IPS-15b (cell line): ENCODE data around the gene WDR86.
A peak's percentile ranks its signal among the peaks of the same experiment; 100 is the strongest.

ENCODE experiments used
- H3K27me3 ChIP-seq: one replicate; pipeline ENCODE4 v1.6.1; 2013; ENCODE audit warnings: low read length; ENCODE audit not compliant: control insufficient read depth, insufficient read depth
- H3K36me3 ChIP-seq: one replicate; pipeline ENCODE4 v1.6.1; 2013; ENCODE audit warnings: low read length; ENCODE audit not compliant: control insufficient read depth, insufficient read depth
- H3K4me1 ChIP-seq: one replicate; pipeline ENCODE4 v1.6.1; 2013; ENCODE audit warnings: mild to moderate bottlenecking, low read length; ENCODE audit not compliant: control insufficient read depth, insufficient read depth
- H3K4me3 ChIP-seq: one replicate; pipeline ENCODE4 v1.5.1; 2013; ENCODE audit warnings: low read depth, low read length
- H3K9ac ChIP-seq: one replicate; pipeline ENCODE4 v1.6.1; 2013; ENCODE audit warnings: low read depth, mild to moderate bottlenecking, low read length
- H3K9me3 ChIP-seq: one replicate; pipeline ENCODE4 v1.6.1; 2013; ENCODE audit warnings: mild to moderate bottlenecking, low read length; ENCODE audit not compliant: control insufficient read depth, insufficient read depth

The WDR86 gene, protein sequence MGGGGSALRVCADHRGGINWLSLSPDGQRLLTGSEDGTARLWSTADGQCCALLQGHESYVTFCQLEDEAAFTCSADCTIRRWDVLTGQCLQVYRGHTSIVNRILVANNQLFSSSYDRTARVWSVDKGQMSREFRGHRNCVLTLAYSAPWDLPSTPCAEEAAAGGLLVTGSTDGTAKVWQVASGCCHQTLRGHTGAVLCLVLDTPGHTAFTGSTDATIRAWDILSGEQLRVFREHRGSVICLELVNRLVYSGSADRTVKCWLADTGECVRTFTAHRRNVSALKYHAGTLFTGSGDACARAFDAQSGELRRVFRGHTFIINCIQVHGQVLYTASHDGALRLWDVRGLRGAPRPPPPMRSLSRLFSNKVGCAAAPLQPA

DNA sequence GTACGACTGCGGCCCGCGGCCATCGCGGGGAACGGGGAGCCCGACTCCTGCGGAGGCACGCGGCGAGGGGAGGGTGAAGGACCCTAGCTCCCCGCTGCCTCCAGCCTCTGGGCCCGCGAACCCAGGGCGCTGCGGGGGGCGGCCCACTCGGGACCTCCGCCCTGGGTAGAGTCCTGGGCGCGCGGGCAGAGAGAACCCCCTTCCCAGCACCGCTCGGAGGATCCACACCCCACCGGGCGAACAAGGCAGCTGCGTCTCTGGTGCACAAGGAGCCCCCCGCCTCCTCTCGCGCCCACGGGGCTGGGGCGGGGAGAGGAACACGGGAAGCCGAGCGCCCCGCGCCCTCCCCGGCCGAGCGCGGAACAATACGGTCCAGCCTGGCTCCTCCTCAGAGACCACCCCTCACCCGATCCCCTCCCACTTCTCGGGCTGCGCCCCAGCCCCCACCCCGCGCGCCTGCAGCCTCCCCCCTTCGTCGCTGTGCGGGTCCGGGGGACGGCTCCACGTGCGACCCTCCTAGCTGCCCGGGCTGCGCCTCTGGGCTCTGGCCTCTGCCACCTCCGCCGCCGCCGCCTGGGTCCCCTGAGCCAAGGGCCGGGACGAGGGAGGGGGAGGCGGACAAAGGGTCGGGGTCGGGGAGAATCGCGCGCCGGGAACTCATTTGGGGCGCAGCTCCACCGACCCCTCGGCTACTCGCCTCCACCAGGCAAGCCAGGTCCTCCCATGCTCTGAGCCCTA, at the start of gene WDR86:
TSS of gene WDR86 (minus strand) at position 372 of the 738 bp plus-strand sequence. CDS start 449 bp downstream, outside the sequence.
- Histone ChIP-seq H3K4me3 (peak within 1 kb of the TSS; percentile 80), H3K27me3 (peaks cover 45% of the 10 kb centered on the region), H3K36me3 (no peaks in the 10 kb centered on the region), H3K4me1 (peaks cover 7% of the 10 kb centered on the region), H3K9ac (peak within 1 kb of the TSS; percentile 47), H3K9me3 (no peaks in the 10 kb centered on the region)

DNA sequence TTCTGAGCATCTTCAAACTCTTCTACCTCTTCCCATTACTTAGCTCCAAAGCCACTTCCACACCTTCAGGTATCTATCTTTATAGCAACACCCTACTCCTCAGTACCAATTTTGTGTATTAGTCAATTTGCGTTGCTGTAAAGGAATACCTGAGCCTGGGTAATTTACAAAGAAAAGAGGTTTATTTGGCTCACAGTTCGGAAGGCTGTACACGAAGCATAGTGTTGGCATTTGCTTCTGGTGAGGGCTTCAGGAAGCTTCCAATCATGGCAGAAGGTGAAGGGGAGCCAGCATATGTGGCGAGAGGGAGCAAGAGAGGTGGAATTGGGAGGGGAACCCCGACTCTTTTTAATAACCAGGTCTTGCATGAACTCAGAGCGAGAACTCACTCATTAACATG, 47.7 kb upstream of the WDR86 start:
- H3K4me3 ChIP-seq = no peak overlapping the region
- no peak overlapping the region for H3K9ac ChIP-seq
- no peaks in the 10 kb centered on the region for H3K27me3 ChIP-seq
- H3K36me3 ChIP-seq = no peaks in the 10 kb centered on the region
- H3K9me3 ChIP-seq = no peaks in the 10 kb centered on the region
- H3K4me1 ChIP-seq = peaks cover 11% of the 10 kb centered on the region

DNA sequence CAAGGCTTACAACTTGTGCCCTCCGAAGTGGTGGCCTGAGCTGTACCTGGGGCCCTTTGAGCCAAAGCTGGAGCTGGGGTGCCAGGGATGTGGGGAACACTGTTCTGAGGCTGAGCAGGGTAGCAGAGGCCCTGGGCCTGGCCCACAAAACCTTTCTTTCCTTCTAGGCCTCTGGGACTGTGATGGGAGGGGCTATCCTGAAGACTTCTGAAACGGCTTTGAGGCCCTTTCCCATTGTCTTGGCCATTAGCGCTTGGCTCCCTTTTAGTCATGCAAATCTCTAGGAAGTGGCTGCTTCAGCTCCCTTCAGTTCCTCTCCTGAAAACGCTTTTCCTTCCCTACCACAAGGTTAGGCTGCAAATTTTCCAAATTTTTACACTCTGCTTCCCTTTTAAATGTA, 46.9 kb upstream of the WDR86 start:
- no peaks in the 10 kb centered on the region for H3K36me3 ChIP-seq
- H3K9ac ChIP-seq = no peak overlapping the region
- H3K4me3 ChIP-seq = no peak overlapping the region
- H3K27me3 ChIP-seq = no peaks in the 10 kb centered on the region
- peaks cover 11% of the 10 kb centered on the region for H3K4me1 ChIP-seq
- no peaks in the 10 kb centered on the region for H3K9me3 ChIP-seq

DNA sequence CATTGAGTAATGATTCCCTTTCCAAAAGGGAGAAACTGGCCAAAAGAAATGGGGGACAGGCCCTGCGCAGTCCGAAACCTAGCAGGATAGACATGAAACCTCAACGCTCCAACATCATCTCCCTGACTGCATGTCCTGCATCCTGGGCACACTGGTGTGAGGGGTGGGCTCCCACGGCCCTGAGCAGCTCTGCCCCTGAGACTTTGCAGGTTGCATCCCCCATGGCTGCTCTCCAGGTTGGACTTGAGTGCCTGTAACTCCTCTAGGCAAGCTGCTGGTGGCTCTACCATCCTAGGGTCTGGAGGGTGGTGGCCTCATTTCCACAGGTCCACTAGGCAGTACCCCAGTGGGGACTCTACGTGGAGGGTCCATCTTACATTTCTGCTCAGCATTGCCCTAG, 46.4 kb upstream of the WDR86 start:
- H3K27me3 ChIP-seq = no peaks in the 10 kb centered on the region
- no peak overlapping the region for H3K9ac ChIP-seq
- H3K36me3 ChIP-seq = no peaks in the 10 kb centered on the region
- H3K9me3 ChIP-seq = no peaks in the 10 kb centered on the region
- H3K4me1 ChIP-seq = peaks cover 11% of the 10 kb centered on the region
- H3K4me3 ChIP-seq = no peak overlapping the region

DNA sequence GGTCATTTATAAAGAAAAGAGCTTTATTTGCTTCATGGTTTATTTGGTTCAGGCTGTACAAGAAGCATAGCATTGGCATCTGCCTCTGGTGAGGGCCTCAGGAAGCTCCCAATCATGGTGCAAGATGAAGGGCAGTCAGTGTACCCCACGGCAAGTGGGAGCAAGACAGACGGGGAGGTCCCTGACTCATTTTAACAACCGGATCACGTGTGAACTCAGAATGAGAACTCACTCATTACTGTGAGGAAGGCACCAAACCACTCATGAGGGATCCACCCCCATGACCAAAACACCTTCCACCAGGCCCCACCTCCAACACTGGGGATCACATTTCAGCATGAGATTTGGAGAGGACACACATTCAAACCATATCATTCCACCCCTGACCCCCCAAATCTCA, 45.9 kb upstream of the WDR86 start:
- H3K9me3 ChIP-seq = no peaks in the 10 kb centered on the region
- H3K4me1 ChIP-seq = peaks cover 11% of the 10 kb centered on the region
- H3K27me3 ChIP-seq = no peaks in the 10 kb centered on the region
- no peak overlapping the region for H3K4me3 ChIP-seq
- H3K9ac ChIP-seq = no peak overlapping the region
- H3K36me3 ChIP-seq = no peaks in the 10 kb centered on the region

DNA sequence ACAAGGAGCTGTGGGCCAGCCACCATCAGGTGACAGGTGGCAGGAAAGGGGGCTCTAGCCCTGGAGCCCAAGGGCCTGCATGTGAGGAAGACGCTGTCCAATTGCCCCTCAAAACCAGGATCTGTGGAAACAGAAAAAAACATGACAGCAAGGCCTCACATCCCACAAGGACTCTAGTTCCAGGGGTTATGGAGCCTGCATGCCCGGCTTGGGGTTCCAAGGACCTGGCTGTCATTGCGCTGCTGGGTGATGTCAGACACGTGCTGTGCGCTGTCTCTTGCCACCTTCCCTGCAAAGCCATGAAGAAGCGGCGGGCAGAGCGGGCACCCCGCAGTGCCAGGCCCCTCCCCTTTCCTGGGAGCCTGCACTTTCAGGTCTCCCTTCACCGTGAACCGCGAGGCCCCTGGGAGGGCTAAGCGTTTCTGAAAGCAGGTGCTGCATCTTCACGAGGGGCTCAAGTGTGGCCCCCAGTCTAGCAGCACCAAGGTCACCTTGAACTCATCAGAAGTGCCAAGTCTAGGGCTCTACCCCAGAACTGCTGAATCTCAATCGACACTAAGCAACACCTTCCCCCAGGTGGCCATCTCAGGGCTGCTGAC, 45.2 kb upstream of the WDR86 start:
- Histone ChIP-seq H3K27me3 (no peaks in the 10 kb centered on the region), H3K9ac (no peak overlapping the region)

DNA sequence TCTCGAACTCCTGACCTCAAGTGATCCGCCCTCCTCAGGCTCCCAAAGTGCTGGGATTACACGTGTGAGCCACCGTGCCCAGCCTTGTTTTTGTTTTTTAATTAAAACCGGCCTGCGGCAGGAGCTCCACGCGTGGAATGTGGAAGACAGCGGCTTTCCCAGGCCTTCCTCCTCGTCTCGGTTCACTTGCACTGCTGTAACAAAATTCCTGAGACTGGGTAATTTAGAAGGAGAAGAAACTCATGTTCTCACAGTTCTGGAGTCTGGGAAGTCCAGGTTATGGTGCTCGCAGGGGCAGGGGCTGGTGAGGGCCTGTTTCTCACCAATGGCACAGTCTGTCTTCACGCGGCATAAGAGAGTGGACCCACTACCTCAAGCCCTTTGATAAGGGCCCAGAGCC, 44.5 kb upstream of the WDR86 start:
- H3K4me1 ChIP-seq = peaks cover 5% of the 10 kb centered on the region
- H3K27me3 ChIP-seq = no peaks in the 10 kb centered on the region
- H3K4me3 ChIP-seq = no peak overlapping the region
- no peaks in the 10 kb centered on the region for H3K9me3 ChIP-seq
- H3K36me3 ChIP-seq = no peaks in the 10 kb centered on the region
- no peak overlapping the region for H3K9ac ChIP-seq

More for the DNA sequence above, 45.2 kb upstream of the WDR86 start:
- Histone ChIP-seq H3K36me3 (no peaks in the 10 kb centered on the region), H3K4me1 (peaks cover 11% of the 10 kb centered on the region), H3K9me3 (no peaks in the 10 kb centered on the region), H3K4me3 (no peak overlapping the region)

DNA sequence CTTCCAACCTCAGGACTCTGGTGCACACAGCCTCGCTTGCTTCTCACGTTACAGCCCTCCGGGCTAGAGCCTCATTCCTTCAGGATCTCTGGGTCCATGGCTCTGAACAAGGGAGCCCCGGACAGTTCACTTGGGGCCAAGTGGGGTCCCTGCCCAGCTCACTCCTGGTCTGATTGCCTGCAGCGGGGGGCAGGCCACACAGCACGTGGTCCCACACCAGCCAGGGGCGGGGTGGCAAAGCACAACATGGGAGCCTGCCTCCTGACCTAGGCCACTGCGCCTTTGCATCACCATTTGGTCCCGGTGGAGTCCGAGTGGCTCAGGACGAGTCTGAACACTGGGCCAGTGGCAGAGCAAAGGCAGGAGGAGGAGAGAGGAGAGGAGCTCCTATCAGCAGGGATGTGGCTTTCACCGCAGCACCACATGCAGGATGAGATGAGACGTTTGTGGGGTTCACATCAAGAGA, 43.5 kb upstream of the WDR86 start:
- Histone ChIP-seq H3K36me3 (no peaks in the 10 kb centered on the region), H3K9ac (no peak overlapping the region), H3K27me3 (no peaks in the 10 kb centered on the region), H3K9me3 (no peaks in the 10 kb centered on the region), H3K4me1 (peaks cover 3% of the 10 kb centered on the region), H3K4me3 (no peak overlapping the region)

DNA sequence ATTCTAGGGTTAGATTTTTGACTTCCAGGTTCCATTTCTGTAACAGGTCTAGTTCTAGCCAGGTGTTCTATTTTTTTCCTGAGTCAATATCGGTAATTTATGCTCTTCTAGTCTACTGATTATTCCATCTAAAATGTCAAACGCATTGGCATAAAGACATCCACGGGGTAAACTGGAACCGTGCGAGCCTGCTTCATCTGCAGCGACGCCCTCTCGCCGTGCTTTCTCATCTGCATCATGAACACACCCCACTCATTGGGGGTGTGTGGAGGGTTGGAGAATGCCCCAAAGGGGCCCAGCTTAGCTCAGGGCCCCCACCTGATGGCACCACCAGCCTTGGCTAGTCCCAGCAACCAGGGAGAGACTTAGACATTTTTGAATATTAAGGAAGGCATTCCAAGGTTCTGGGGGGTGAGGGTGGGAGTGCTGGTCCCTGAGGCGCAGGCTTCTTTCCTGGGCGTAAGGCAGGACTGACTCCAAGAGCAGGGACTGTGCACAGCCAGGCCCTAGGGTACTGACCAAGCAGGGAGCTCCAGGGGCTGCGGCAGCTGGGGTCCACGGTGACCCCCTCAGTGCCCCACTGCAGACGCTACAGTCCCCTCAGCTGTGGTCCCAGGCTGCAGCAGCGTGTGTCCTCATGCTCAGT, 43.0 kb upstream of the WDR86 start:
- no peak overlapping the region for H3K4me3 ChIP-seq
- H3K9me3 ChIP-seq = no peaks in the 10 kb centered on the region

DNA sequence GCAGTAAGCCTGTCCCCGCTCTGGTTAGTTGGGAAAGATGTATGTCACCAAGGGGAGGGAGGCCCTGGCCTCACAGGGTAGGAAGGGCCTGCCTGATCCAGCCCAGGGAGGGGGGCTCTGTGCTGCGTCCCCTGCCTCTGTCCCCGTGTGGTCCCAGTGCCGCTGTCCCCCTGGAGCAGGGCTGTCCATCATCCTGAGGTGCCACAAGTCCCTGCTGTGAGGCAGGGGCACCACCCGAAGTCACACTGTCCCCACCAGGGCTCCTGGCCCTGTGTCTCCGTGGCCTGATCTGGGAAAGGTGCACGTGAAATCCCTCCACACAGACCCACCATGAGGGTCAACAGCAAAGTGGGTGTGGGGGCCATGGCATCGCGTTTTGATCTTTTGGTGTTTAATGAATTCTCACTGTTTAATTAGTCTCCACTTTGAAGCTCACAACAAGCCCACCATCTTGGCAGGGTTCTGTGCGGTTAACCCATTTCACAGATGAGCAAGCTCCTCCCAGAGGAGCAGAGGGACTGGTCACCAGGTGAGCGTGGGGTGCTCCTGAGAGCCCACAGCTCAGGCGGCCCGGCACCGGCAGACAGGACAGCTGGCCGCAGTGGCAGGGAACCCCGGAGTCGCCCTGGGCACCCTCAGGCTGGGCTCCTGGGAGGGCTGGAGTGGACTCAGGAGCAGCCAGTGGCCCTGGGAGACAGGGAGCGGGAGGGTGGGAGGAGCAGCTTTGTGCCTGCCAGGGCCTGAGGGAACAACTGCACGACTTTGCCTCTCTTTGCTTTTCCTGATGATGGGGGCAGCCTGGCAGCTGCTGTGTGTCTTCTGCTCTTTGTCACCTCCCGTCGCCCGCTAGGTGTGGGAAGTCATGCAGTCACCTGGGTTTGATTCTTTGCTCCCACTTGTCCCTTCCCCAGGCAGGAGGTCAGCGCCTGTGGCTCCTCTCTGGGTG, 42.1 kb upstream of the WDR86 start:
- Histone ChIP-seq H3K27me3 (peaks cover 3% of the 10 kb centered on the region), H3K9me3 (no peaks in the 10 kb centered on the region), H3K9ac (no peak overlapping the region)

More for the DNA sequence above, 43.0 kb upstream of the WDR86 start:
- Histone ChIP-seq H3K27me3 (no peaks in the 10 kb centered on the region), H3K36me3 (no peaks in the 10 kb centered on the region), H3K4me1 (peaks cover 3% of the 10 kb centered on the region), H3K9ac (peak overlapping the region; percentile 3)

More for the DNA sequence above, 42.1 kb upstream of the WDR86 start:
- Histone ChIP-seq H3K36me3 (no peaks in the 10 kb centered on the region), H3K4me1 (peaks cover 3% of the 10 kb centered on the region), H3K4me3 (no peak overlapping the region)
